HG03442 (cell line): ENCODE measurements around the gene RYR2.

Source experiments
- ATAC-seq: cut with Tn5 transposase; IDR thresholded peaks from one replicate; pipeline ENCODE4 v1.9.1; 2021; ENCODE audit warnings: mild to moderate bottlenecking, moderate library complexity; ENCODE audit not compliant: unreplicated experiment

RYR2 gene

GRCh38 chr1:237411621-237412020 is 369.6 kb downstream of the RYR2 start:
- peak; percentile 93 for ATAC-seq

GRCh38 chr1:237416924-237417655 is 375.1 kb downstream of the RYR2 start:
- no peak for ATAC-seq

- no peak for ATAC-seq
These were observed 386.8 kb downstream of the RYR2 start for GRCh38 chr1:237428809-237429208.

DNA sequence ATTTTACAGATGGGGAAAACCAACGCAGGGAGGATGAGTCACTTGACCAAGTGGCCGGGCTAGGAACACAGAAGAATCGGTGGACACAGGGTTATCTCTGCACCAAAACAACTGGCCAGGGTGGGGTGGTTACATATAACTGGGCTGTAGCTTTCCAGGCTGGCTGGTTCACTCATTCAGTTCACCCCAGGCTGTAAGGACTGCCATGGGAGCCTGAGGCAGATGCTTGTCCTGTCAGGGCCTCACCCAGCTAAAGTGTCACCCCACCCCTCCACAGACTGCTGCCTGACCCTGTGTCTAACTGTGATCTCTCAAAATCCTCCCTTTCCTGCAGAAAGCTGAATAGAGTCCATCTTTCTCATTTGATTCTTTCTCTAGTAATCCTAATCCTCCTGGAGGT is 387.3 kb downstream of the RYR2 start:
- no peak for ATAC-seq

DNA sequence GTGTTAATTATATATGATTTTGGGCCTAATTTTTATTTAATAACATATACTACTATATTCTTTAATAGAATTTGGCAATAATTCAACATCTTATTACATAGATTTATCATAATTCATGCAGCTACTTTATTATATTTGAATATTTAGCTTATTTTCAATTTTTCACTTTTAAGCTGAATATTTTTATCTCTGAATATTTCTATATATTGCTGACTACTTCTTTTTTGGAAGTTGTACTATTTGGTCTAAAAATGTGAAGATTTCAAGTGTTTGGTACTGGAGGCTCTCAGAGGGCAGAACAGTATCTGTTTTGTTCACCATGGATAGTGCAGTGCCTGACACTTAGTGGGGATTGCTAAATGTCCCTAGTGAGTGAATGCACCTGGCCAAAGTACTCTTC is 389.5 kb downstream of the RYR2 start:
- no peak for ATAC-seq

DNA sequence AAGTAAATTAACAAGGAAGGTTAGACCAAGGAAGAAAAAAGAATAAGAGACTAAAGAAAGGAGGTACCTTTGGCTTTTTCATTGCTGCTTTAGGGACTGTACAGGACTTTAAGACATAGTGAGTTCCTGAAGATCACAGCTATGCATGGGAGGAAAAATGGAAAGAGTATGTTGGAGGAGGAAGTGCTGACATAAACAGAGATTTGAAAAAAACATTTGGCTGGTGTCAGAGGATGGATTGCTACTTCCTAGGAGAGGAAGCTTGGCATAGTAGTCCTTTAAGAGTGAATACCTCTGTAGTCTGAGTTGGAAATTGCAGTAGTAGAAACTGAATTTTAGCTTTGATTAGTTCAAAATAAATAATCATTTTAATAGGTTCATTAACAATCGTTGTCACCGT is 398.4 kb downstream of the RYR2 start:
- ATAC-seq = no peak

DNA sequence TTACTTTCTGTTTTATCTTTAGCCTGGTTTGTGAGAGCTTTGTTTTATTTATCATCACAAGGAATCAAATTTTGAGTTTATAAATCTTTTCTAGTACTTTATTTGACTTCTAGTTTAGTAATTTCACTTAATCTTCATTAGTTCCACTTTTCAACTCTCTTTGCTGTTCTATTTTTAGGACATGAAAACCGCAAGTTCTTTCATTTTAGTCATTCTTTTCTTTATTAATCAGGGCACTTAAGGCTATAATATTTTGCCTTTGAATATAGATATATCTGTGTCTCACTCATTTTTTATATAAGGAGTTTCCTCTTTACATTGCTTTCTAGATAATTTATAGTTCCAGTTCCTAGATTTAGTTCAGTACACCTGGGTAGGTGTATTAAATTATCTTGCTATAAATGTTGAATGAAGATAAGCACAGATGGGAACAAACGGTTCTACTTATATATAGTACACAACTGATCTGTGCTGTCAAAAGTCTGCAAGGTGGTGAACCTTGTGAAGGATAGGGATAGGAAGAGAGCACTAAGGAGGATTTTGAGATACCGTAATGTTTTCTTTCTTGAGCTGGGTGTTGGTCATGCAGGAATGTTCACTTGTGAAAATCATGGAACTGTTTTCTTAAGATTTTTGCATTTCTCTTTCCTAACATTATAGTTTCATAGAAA is 402.3 kb downstream of the RYR2 start:
- no peak for ATAC-seq

- no peak for ATAC-seq
These were observed 406.1 kb downstream of the RYR2 start for GRCh38 chr1:237448042-237448441.

DNA sequence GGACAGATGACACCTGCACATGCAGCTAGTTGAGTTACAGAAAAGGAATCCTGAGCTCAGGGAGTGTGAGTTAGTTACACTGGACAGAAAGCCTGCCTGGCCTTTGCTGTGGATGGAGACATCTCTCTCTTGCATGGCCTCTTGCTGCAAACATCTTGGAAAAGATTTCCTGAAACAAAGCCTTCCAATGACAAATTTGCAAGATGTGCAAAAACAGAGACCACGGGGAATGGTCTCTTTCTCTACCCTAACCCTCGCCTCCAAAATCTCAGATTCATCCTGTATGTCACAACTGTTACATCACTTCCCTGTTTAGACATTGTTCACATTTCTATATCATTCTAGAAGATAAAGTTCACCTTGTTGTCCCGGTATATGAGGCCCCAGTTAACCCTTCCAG is 415.6 kb downstream of the RYR2 start:
- no peak for ATAC-seq

DNA sequence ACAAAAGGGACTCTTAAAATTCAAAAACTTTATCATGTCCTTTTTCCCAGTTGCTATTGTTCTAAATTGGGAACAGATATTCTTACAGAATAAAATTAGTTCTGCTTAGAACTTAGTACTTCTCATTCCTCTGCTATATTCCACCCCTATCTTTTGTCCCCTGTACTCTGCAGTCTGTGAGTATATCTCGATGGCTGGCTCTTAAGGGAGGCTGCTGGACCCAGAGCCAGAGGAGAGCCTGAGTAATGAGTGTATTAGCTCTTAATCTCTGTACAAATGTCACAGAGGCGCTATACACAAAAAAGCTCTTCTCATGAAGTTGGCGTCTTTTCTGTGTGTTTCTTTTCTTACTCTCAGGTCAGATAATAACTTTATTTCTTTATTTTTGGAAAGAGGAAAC is 425.3 kb downstream of the RYR2 start:
- no peak for ATAC-seq

DNA sequence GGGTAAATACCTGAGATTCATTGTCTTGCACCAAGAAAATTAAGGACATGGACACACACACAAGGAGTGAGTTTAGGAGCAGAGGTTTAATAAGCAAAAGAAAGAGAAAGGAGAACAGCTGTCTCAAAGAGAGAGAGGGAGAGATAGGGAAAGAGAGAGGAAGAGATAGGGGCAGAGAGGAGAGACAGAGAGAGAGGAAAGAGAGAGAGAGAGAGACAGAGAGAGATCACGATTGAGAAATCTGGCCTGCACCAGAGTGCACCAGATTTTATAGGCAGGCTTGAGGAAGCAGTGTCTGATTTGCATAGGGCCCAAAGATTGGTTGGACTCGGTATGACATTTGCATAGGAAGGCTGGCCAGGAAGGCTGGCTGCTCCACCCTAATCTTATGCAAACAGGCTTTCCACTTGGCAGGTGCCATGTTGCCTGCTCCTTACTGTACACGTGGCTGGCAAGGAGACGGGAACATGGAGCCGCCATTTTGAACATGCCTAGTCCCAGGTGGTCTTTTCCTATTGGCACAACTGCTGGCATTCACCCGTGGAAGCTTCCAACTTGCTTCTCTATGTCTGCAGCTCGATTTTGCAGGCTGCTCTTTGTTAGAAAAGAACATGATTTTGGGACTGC is 428.8 kb downstream of the RYR2 start:
- no peak for ATAC-seq

DNA sequence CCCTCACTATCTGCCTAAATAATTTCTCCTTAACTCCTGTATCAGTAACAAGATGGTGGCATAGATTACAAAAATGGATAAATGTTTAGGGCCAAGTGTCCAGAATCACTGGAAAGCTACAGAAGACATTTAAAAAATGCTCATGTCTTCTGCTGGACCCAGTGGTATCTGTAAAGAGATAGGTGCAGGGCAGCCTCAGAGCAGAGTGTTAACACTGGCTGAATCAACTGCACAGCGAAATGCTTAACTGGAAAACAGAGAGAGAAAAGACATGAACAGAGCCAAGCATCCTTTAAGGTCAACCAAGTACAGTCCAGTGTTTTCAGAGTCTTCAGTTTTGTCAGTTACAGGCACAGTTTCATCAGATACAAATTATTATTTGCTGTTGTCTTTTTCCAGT is 429.4 kb downstream of the RYR2 start:
- no peak for ATAC-seq

GRCh38 chr1:237471956-237472355 is 430.0 kb downstream of the RYR2 start:
- no peak for ATAC-seq

DNA sequence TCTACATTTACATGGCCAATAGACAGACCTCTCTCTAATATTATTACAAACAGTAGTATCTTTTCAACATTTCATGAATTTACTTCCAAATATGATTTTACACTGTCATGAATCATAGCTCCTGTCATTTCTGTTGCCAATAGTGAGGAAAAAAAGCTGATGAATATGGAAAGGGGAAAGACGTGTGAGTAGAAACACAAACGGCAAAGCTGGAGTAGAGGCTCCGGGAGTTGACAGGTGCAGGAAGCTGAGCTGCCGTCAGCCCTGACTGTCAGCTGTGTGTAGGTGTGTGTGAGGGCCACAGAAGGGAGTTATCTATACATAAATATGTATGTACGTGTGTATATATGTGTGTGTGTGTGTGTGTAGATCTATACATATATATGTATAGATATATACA is 431.9 kb downstream of the RYR2 start:
- no peak for ATAC-seq

- no peak for ATAC-seq
These were observed 436.1 kb downstream of the RYR2 start for GRCh38 chr1:237478082-237478481.

DNA sequence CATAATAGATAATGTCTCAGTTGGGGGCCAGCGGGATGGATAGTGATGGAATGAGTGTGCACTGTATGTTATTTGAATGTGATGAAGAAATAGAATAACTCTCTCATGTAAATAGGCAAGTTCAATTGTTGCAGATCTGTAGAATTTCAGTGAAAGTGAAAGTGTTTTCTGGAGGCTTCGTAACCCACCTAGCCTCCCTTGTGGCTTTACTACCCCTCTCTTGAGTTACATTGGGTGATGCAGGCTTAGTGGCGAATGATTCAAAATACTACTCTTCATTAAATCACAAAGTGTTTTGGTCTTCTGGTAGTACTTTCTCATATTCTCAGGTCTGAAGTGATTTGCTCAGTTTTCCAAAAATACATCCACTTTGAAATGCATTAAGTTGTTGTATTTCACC is 436.9 kb downstream of the RYR2 start:
- ATAC-seq = no peak

DNA sequence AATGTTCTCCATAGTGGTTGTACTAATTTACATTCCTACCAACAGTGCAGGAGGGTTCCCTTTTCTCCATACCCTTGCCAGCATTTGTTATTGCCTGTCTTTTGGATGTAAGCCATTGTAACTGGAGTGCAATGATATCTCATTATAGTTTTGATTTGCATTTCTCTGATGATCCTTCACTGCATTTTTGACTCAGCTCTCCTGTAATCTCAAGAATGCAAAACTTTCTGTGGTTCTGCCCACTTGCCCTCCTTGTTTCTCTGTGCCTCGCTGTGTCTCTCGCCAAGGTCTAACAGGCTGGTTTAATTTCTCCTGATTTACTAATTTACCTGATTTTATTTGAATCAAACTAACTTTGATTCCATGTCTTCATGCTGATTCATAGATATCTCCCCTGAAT is 440.8 kb downstream of the RYR2 start:
- ATAC-seq = no peak

GRCh38 chr1:237492359-237492758 is 450.4 kb downstream of the RYR2 start:
- ATAC-seq = peak; percentile 60

DNA sequence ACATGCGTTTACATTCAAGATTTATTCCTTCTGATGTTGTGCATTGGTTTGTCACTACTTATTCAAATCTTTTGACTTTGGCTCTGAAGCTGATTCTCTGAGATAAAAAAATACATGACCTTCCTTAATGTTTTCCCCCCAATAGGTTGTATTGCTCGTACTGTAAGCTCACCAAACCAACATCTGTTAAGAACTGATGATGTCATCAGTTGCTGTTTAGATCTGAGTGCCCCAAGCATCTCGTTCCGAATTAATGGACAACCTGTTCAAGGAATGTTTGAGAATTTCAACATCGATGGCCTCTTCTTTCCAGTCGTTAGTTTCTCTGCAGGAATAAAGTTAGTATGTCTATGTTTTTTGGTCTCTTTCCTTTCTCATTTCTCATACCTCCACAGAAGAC is 458.6 kb downstream of the RYR2 start:
- ATAC-seq = no peak

GRCh38 chr1:237503292-237503691 is 461.3 kb downstream of the RYR2 start:
- ATAC-seq = no peak

DNA sequence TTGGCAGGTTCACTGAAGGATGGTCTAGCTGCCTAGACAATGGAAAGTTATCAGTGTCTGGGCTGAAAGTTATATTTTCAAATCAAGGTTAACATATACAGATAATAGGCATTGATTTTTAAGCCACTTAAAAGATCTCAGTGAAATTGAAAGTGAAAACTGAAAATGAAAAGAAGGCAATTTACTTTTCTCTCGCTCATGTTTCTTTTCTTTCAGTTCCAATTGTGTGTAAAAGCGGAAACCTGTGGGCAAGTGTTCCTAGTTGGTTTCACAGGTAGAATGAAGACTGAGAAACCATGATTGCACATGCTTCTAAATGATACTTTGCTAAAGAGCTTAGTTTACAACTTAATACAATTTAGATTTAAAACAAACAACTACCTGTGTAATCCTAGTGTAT is 465.0 kb downstream of the RYR2 start:
- peak; percentile 95 for ATAC-seq

DNA sequence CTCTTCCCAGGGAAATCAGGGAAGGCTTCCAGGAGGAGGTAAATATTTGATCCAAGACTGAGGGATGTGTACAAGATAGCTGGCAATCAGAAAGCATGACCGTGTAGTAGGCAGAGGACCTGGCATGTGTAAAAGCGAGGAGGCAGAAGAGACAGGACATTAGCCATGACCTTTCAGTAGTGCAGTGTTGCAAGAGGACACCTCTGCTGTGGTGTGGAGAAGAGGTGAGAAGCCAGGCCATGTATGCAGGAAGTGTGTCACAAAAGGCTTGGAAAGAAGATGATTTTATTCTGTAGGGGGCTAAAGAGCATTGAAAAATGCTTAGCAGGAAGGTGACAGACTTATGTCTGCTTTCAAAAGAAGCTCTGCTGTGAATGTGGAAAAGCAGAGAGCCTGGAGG is 467.8 kb downstream of the RYR2 start:
- no peak for ATAC-seq
